Endothelial cell of umbilical vein (primary cell): ENCODE results near the gene PLA2G2E. TPM values are rescaled to one million over a fixed set of nuclear protein-coding genes. Genes with fewer than 3 reads are reported as not detected.

Experiments used
- BruUV-seq: library from RNA; stranded (reverse); fragments of 400-500 nt; replicated peaks from 2 replicates; lab custom pipeline; 2021; lab: Mats Ljungman, UMichigan
- CTCF ChIA-PET: fragments of 300-600, 350-600 bp; sonication (Branson Sonifier 250); formaldehyde crosslinking; loops from one replicate; lab custom pipeline; 2021; ENCODE audit warnings: antibody characterized with exemption, inconsistent platforms; lab: Charles Lee
- POLR2A ChIA-PET: fragments of 300-600, 350-600 bp; sonication (Branson Sonifier 250); formaldehyde crosslinking; loops from one replicate; lab custom pipeline; 2021; ENCODE audit warnings: antibody characterized with exemption, inconsistent platforms; lab: Charles Lee
- DNase-seq: peaks from one replicate; pipeline ENCODE4 v3.0.0-alpha.2; 2011; ENCODE audit warnings: low read depth, low spot score
- FAIRE-seq: peaks from 2 replicates; lab custom pipeline; 2011; peaks lifted over from hg19 to GRCh38; lab: Jason Lieb, UNC
- H2AFZ ChIP-seq: 2 replicates; pipeline ENCODE4 v1.6.0; 2012; ENCODE audit warnings: low read depth, low read length, control low read depth, inconsistent platforms
- H3K27ac ChIP-seq: 2 replicates; pipeline ENCODE4 v1.5.1; 2011; ENCODE audit warnings: low read depth, mild to moderate bottlenecking, control low read depth, low read length, moderate library complexity; ENCODE audit not compliant: insufficient read depth
- H3K27me3 ChIP-seq, 2 experiments: 2 replicates each; pipeline versions ENCODE4 v1.6.0 to v1.6.1; 2011; ENCODE audit warnings: low read length in 2 of 2, mixed read lengths in 1 of 2; ENCODE audit not compliant: control insufficient read depth in 2 of 2, insufficient read depth in 2 of 2
- H3K36me3 ChIP-seq, 2 experiments: 2 replicates in 1 of 2; 3 replicates in 1 of 2; pipeline ENCODE4 v1.5.1; 2011; ENCODE audit warnings: low read length in 2 of 2, mild to moderate bottlenecking in 1 of 2, moderate library complexity in 1 of 2; ENCODE audit not compliant: control insufficient read depth in 2 of 2, insufficient read depth in 2 of 2; ENCODE audit errors: extremely low read depth in 1 of 2
- H3K4me1 ChIP-seq: 3 replicates; pipeline ENCODE4 v1.5.1; 2011; ENCODE audit warnings: mild to moderate bottlenecking, low read length; ENCODE audit not compliant: control insufficient read depth, insufficient read depth; ENCODE audit errors: extremely low read depth
- H3K4me2 ChIP-seq: 2 replicates; pipeline ENCODE4 v1.6.1; 2011; ENCODE audit warnings: low read length, control low read depth, mixed read lengths; ENCODE audit not compliant: insufficient read depth
- H3K4me3 ChIP-seq, 3 experiments: fragments of 200-600 bp in 1 of 3; sonication (generic), shearing (Covaris generic) in 1 of 3; replicated peaks in 1 of 3; 2 replicates each; pipeline ENCODE4 v1.5.1; 2011 to 2016; ENCODE audit warnings: control low read depth in 3 of 3, low read length in 3 of 3, mild to moderate bottlenecking in 2 of 3, inconsistent platforms in 1 of 3, low read depth in 1 of 3, moderate library complexity in 1 of 3; ENCODE audit not compliant: insufficient read depth in 1 of 3
- H3K79me2 ChIP-seq: 2 replicates; pipeline ENCODE4 v1.6.0; 2012; ENCODE audit warnings: low read length, inconsistent platforms; ENCODE audit not compliant: control insufficient read depth, insufficient read depth
- H3K9ac ChIP-seq: replicated peaks from 2 replicates; pipeline ENCODE3; 2011; ENCODE audit warnings: low read length, control low read depth; ENCODE audit not compliant: insufficient read depth; ENCODE audit errors: extremely low read depth
- H3K9me1 ChIP-seq: replicated peaks from 3 replicates; pipeline ENCODE4 v1.6.0; 2011; ENCODE audit warnings: mild to moderate bottlenecking, low read length; ENCODE audit not compliant: control insufficient read depth, insufficient read depth; ENCODE audit errors: extremely low read depth
- H3K9me3 ChIP-seq: replicated peaks from 2 replicates; pipeline ENCODE4 v1.5.1; 2012; ENCODE audit warnings: low read length, inconsistent platforms; ENCODE audit not compliant: control insufficient read depth, insufficient read depth
- H4K20me1 ChIP-seq: replicated peaks from 2 replicates; pipeline ENCODE3; 2011; ENCODE audit warnings: mild to moderate bottlenecking, low read length; ENCODE audit not compliant: control insufficient read depth, insufficient read depth; ENCODE audit errors: extremely low read depth
- CTCF ChIP-seq, 2 donors: IDR thresholded peaks; 1 replicate in 1 of 2; 2 replicates in 1 of 2; pipeline ENCODE4 v1.5.1; 2011; ENCODE audit warnings: low read length in 2 of 2, mild to moderate bottlenecking in 2 of 2, moderate library complexity in 2 of 2, control low read depth in 1 of 2, inconsistent platforms in 1 of 2, low read depth in 1 of 2; ENCODE audit not compliant: insufficient read depth in 1 of 2; ENCODE audit errors: extremely low read depth in 1 of 2
- EZH2 ChIP-seq: IDR thresholded peaks from 2 replicates; pipeline ENCODE4 v1.6.1; 2012; ENCODE audit warnings: borderline replicate concordance, low read depth, mild to moderate bottlenecking, moderate library complexity, low read length, inconsistent platforms; ENCODE audit not compliant: severe bottlenecking
- FOS ChIP-seq: IDR thresholded peaks from 2 replicates; pipeline ENCODE4 v1.6.1; 2011; ENCODE audit warnings: mild to moderate bottlenecking, low read length, moderate library complexity, borderline replicate concordance; ENCODE audit not compliant: insufficient read depth
- GATA2 ChIP-seq: IDR thresholded peaks from 2 replicates; pipeline ENCODE4 v1.7.0; 2011; ENCODE audit warnings: low read depth, mild to moderate bottlenecking, moderate library complexity, mixed read lengths, low read length; ENCODE audit not compliant: insufficient read length, insufficient read depth
- JUN ChIP-seq: IDR thresholded peaks from 2 replicates; pipeline ENCODE4 v1.6.1; 2011; ENCODE audit warnings: borderline replicate concordance, low read depth; ENCODE audit not compliant: insufficient read length, insufficient read depth
- MAX ChIP-seq: IDR thresholded peaks from 2 replicates; pipeline ENCODE4 v1.6.1; 2011; ENCODE audit not compliant: insufficient read depth, insufficient read length
- MYC ChIP-seq: IDR thresholded peaks from one replicate; pipeline ENCODE4 v1.6.1; 2011; ENCODE audit warnings: mild to moderate bottlenecking, low read depth, low read length
- POLR2A ChIP-seq: IDR thresholded peaks from 2 replicates; pipeline ENCODE4 v1.6.1; 2012; ENCODE audit warnings: low read depth, mild to moderate bottlenecking, control low read depth, low read length
- POLR2AphosphoS5 ChIP-seq: IDR thresholded peaks from 2 replicates; pipeline ENCODE4 v1.6.1; 2012; ENCODE audit warnings: low read depth, mild to moderate bottlenecking, control low read depth, low read length, moderate library complexity; ENCODE audit not compliant: insufficient read depth
- dilution Hi-C: fragments of 300-500 bp; cut with MboI; formaldehyde crosslinking; loops from one replicate; pipeline ENCODE4 v1.15.0; 2019; ENCODE audit warnings: low sequenced_read_pairs; ENCODE audit not compliant: extremely low pct_ligation_motif_present
- intact Hi-C: fragments of 100-400 bp; cut with micrococcal nuclease; formaldehyde crosslinking; loops from one replicate; pipeline ENCODE4 v1.10.0; 2022
- polyA plus RNA-seq, 4 experiments: library from polyadenylated mRNA; depleted of rRNA in 3 of 4; stranded (reverse) in 3 of 4; unstranded in 1 of 4; fragments of >200 nt; gene quantifications; 2 replicates each; pipeline versions ENCODE4 v1.2.1 to v1.2.3, GENCODE V29; 2011 to 2012; ENCODE audit warnings: missing spikeins in 1 of 4
- total RNA-seq: library from RNA; stranded (reverse); gene quantifications from 2 replicates; pipeline ENCODE4 v1.2.3, GENCODE V29; 2021

Gene PLA2G2E
- total and polyA plus RNA-seq, 2 donors (not counting 3 experiments of a cell fraction or from before 2014, with no cell fraction given), result not detected

- no peak for FAIRE-seq
- CTCF ChIA-PET, result interaction anchor here (1.6 kb wide), 1 partner anchor 8 kb away, joined by 4 read pairs; no protein-coding TSS in a partner anchor
- BruUV-seq, result no TSS peak
Measured at GRCh38 chr1:19969898-19970660, 46.7 kb upstream of the PLA2G2E start.

More at GRCh38 chr1:19969898-19970660, 46.7 kb upstream of the PLA2G2E start:
- dilution Hi-C loops, result no loop called here
- no peaks in the 10 kb centered on the region for H3K9me1 ChIP-seq
- intact Hi-C loops, result no loop called here
- H3K79me2 ChIP-seq, result no peaks in the 10 kb centered on the region
- H3K4me3 ChIP-seq, result no peak overlapping the region
- TF ChIP-seq POLR2AphosphoS5 (no peak), FOS (no peak), CTCF (IDR thresholded peaks at IDR 0.05; ENCODE audit: extremely low read depth in 1 of 2, insufficient read depth in 1 of 2, low read depth in 1 of 2, low read length in 2 of 2) (no peak), MAX (no peak), GATA2 (no peak), POLR2A (no peak), MYC (no peak), JUN (no peak), EZH2 (no peak)
- H3K4me2 ChIP-seq, result no peak overlapping the region
- no peaks in the 10 kb centered on the region for H4K20me1 ChIP-seq
- no peak for DNase-seq
- peaks cover 0 to 2% of the 10 kb centered on the region in 2 experiments for H3K27me3 ChIP-seq
- no peak overlapping the region for H2AFZ ChIP-seq
- H3K9ac ChIP-seq, result no peak overlapping the region
- H3K27ac ChIP-seq, result no peak overlapping the region
- no peaks in the 10 kb centered on the region for H3K36me3 ChIP-seq
- no peaks in the 10 kb centered on the region for H3K9me3 ChIP-seq
- H3K4me1 ChIP-seq, result no peaks in the 10 kb centered on the region
- POLR2A ChIA-PET, result no interaction called here
